HFFc6 (cell line): ENCODE results near the gene BIRC6. TPM values are rescaled to one million over a fixed set of nuclear protein-coding genes. Genes with fewer than 3 reads are reported as not detected.

Experiments used
- DNase-seq: peaks from one replicate; pipeline ENCODE4 v3.0.0-alpha.2; 2018
- H3K27ac Mint-ChIP-seq: 2 replicates; pipeline ENCODE4 v1.8.0; 2020; ENCODE audit warnings: mild to moderate bottlenecking, mixed read lengths
- H3K27me3 Mint-ChIP-seq: 2 replicates; pipeline ENCODE4 v1.8.0; 2021; ENCODE audit warnings: mild to moderate bottlenecking, moderate library complexity, mixed read lengths; ENCODE audit not compliant: insufficient read depth
- H3K36me3 Mint-ChIP-seq: 2 replicates; pipeline ENCODE4 v1.8.0; 2021; ENCODE audit warnings: low read depth, mixed read lengths
- H3K4me1 Mint-ChIP-seq: 2 replicates; pipeline ENCODE4 v1.8.0; 2020; ENCODE audit warnings: low read depth, mixed read lengths
- H3K4me3 Mint-ChIP-seq: 2 replicates; pipeline ENCODE4 v1.8.0; 2020; ENCODE audit warnings: mild to moderate bottlenecking, moderate library complexity, mixed read lengths
- H3K9me3 Mint-ChIP-seq: 2 replicates; pipeline ENCODE4 v1.8.0; 2020; ENCODE audit warnings: mild to moderate bottlenecking, mixed read lengths
- total RNA-seq, 6 experiments: library from RNA; stranded (reverse); fragmentation: NEBNext Ultra II Directional; extraction: Animal tissue kit (Norgen Biotek cat#: 25700); gene quantifications; 2 replicates in 1 of 6; 3 replicates in 5 of 6; pipeline ENCODE4 v1.2.3, GENCODE V29; 2021
- TF ChIP-seq, protein P1 (sequence below): fragments of 200-600 bp; sonication (generic); IDR thresholded peaks from 2 replicates; pipeline ENCODE4 v1.5.0; 2021; ENCODE audit warnings: antibody characterized with exemption, mild to moderate bottlenecking

The BIRC6 gene
- total RNA-seq, 6 experiments from 2014 or later = 54.1 to 72.2 (median 57.7) TPM

DNA sequence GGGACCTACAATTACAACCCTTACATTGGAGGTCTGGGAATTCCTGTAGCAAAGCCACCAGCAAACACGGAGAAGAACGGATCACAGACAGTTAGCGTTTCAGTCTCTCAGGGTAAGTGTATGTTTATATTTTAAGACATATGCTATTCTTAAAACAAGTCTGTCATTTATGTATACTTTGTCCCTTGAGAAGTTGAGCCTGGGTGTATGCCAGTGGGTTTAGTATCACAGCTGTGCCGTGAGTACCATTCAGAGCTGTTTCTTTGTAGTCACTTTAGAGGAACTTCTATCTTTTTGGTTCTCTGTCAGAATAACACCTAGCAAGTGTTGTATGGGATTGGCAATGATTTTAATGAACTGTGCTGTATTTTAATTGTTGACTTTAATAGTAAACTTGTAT lies 125.6 kb downstream of the BIRC6 start:
- Mint-ChIP-seq H3K9me3 (no peaks in the 10 kb centered on the region), H3K36me3 (peaks cover 42% of the 10 kb centered on the region), H3K27me3 (no peaks in the 10 kb centered on the region; the same call in 1 of the 2 replicates), H3K4me3 (no peak overlapping the region), H3K4me1 (peaks cover 42% of the 10 kb centered on the region), H3K27ac (no peak overlapping the region)
- no peak for DNase-seq
- TF ChIP-seq, protein P1, sequence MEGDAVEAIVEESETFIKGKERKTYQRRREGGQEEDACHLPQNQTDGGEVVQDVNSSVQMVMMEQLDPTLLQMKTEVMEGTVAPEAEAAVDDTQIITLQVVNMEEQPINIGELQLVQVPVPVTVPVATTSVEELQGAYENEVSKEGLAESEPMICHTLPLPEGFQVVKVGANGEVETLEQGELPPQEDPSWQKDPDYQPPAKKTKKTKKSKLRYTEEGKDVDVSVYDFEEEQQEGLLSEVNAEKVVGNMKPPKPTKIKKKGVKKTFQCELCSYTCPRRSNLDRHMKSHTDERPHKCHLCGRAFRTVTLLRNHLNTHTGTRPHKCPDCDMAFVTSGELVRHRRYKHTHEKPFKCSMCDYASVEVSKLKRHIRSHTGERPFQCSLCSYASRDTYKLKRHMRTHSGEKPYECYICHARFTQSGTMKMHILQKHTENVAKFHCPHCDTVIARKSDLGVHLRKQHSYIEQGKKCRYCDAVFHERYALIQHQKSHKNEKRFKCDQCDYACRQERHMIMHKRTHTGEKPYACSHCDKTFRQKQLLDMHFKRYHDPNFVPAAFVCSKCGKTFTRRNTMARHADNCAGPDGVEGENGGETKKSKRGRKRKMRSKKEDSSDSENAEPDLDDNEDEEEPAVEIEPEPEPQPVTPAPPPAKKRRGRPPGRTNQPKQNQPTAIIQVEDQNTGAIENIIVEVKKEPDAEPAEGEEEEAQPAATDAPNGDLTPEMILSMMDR = no peak

DNA sequence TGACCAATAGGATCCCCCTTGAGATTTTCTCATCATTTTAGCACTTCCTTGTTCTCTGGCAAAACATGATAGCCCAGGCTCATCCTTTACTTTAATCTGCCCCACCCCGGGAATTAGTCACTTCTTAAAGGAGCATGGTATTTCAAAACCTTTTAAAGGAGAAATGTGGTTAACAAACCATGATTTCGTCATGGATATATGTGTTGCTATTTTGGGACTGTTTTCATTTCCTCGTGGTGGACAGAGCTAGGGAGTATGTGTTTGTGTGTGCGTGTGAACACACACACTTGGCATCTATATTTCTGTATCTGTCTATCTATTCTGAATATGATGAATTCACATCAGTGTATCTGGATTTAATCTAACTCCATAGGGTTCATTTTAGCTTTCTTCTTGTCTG lies 128.1 kb downstream of the BIRC6 start:
- Mint-ChIP-seq H3K4me1 (peaks cover 25% of the 10 kb centered on the region), H3K27ac (peak overlapping the region; percentile 89), H3K9me3 (no peaks in the 10 kb centered on the region), H3K27me3 (no peaks in the 10 kb centered on the region; the same call in 1 of the 2 replicates), H3K36me3 (peaks cover 32% of the 10 kb centered on the region), H3K4me3 (peak overlapping the region; percentile 61)
- DNase-seq = peak; percentile 96
- TF ChIP-seq, protein P1 = no peak

- peak; percentile 4 for DNase-seq
- no peaks in the 10 kb centered on the region for H3K9me3 Mint-ChIP-seq
- peaks cover 20% of the 10 kb centered on the region for H3K4me1 Mint-ChIP-seq
- TF ChIP-seq, protein P1 = no peak
- no peaks in the 10 kb centered on the region; the same call in 1 of the 2 replicates for H3K27me3 Mint-ChIP-seq
- H3K27ac Mint-ChIP-seq = peak overlapping the region; percentile 89
- H3K36me3 Mint-ChIP-seq = peaks cover 27% of the 10 kb centered on the region
- H3K4me3 Mint-ChIP-seq = peak overlapping the region; percentile 61
These were observed 128.6 kb downstream of the BIRC6 start for GRCh38 chr2:32485399-32485798.

GRCh38 chr2:32489061-32489460 lies 132.2 kb downstream of the BIRC6 start:
- H3K4me1 Mint-ChIP-seq = peaks cover 20% of the 10 kb centered on the region
- H3K36me3 Mint-ChIP-seq = peaks cover 13% of the 10 kb centered on the region
- no peaks in the 10 kb centered on the region; the same call in 1 of the 2 replicates for H3K27me3 Mint-ChIP-seq
- DNase-seq = no peak
- no peak overlapping the region for H3K27ac Mint-ChIP-seq
- TF ChIP-seq, protein P1 = no peak
- no peaks in the 10 kb centered on the region for H3K9me3 Mint-ChIP-seq
- H3K4me3 Mint-ChIP-seq = no peak overlapping the region

GRCh38 chr2:32491346-32491745 lies 134.5 kb downstream of the BIRC6 start:
- Mint-ChIP-seq H3K4me3 (no peak overlapping the region), H3K4me1 (peaks cover 1% of the 10 kb centered on the region; the same call in 1 of the 2 replicates), H3K9me3 (no peaks in the 10 kb centered on the region), H3K27me3 (peaks cover 2% of the 10 kb centered on the region), H3K27ac (no peak overlapping the region), H3K36me3 (peaks cover 9% of the 10 kb centered on the region)
- TF ChIP-seq, protein P1 = no peak
- DNase-seq = no peak

DNA sequence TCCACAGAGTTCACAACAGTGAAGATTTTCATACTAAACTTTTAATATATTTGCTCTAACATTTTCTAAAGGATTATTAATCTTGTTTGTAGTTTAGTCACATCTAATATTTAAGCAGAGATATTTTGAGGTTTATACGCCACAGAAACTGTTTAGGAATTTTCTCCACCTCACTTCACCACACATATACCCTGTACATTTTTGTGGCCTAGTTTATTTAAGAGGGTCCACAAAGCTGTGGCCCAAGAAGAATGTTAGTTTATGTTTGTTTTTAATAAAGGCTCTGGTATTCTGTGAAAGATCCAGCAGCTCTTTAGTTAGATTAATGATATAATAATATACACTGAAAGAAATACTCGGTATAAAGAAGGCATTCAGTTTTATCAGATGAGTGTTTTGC lies 138.3 kb downstream of the BIRC6 start:
- DNase-seq = no peak

More for the DNA sequence above, 138.3 kb downstream of the BIRC6 start:
- peaks cover 5% of the 10 kb centered on the region for H3K27me3 Mint-ChIP-seq
- peak overlapping the region; percentile 40 for H3K27ac Mint-ChIP-seq
- H3K9me3 Mint-ChIP-seq = no peaks in the 10 kb centered on the region
- H3K4me3 Mint-ChIP-seq = no peak overlapping the region
- H3K4me1 Mint-ChIP-seq = no peaks in the 10 kb centered on the region
- H3K36me3 Mint-ChIP-seq = peaks cover 27% of the 10 kb centered on the region
- TF ChIP-seq, protein P1 = no peak
